Esophagus squamous epithelium (tissue), 5 donors: ENCODE measurements around the gene DUOXA2. TPM values are rescaled to one million over a fixed set of nuclear protein-coding genes. Genes with fewer than 3 reads are reported as not detected.

Experiments used
- DNase-seq: peaks from one replicate; lab custom pipeline; 2025; lab: John Stamatoyannopoulos, UW
- H3K27ac ChIP-seq, 4 donors: fragments of 200-600 bp; sonication (generic); one replicate each; pipeline ENCODE4 v1.5.1; 2016 to 2019; ENCODE audit warnings: mild to moderate bottlenecking in 1 of 4
- H3K27me3 ChIP-seq, 4 donors: fragments of 200-600 bp; sonication (generic); 1 replicate in 3 of 4; 2 replicates in 1 of 4; pipeline versions ENCODE4 v1.5.1 to v1.6.0; 2017 to 2021; ENCODE audit warnings: antibody characterized with exemption in 1 of 4
- H3K36me3 ChIP-seq, 3 donors: fragments of 200-600 bp; sonication (generic); one replicate each; pipeline ENCODE4 v1.5.1; 2016 to 2019
- H3K4me1 ChIP-seq, 3 donors: fragments of 200-600 bp; sonication (generic); one replicate each; pipeline ENCODE4 v1.5.1; 2017 to 2019
- H3K4me3 ChIP-seq, 4 donors: fragments of 200-600 bp; sonication (generic); 1 replicate in 3 of 4; 2 replicates in 1 of 4; pipeline ENCODE4 v1.5.1; 2016 to 2019; ENCODE audit warnings: mild to moderate bottlenecking in 2 of 4, moderate library complexity in 1 of 4
- H3K9me3 ChIP-seq, 3 donors: fragments of 200-600 bp; sonication (generic); one replicate each; pipeline ENCODE4 v1.5.1; 2016 to 2019
- CTCF ChIP-seq, 6 experiments: fragments of 450-650 bp in 4 of 6; fragments of 200-600 bp in 2 of 6; sonication (generic) in 2 of 6; IDR thresholded peaks; one replicate each; pipeline ENCODE4 v1.5.1; 2016 to 2019; ENCODE audit warnings: antibody characterized with exemption in 6 of 6, mild to moderate bottlenecking in 4 of 6, moderate library complexity in 4 of 6
- POLR2A ChIP-seq, 4 donors: fragments of 450-650 bp; IDR thresholded peaks; one replicate each; pipeline ENCODE4 v1.6.1; 2017; ENCODE audit warnings: antibody characterized with exemption in 4 of 4, mild to moderate bottlenecking in 4 of 4, moderate library complexity in 3 of 4
- WGBS, 2 donors: methylation state at CpG; one replicate each; pipeline ENCODE4 v1.1.5; 2018; 5-methylcytosine and 5-hydroxymethylcytosine counted together
- intact Hi-C: fragments of 100-400 bp; cut with DNase I; formaldehyde crosslinking; loops from one replicate; pipeline ENCODE4 v1.15.0; 2022
- total RNA-seq, 4 donors: library from RNA; depleted of rRNA; stranded (reverse); fragments of >200 nt; gene quantifications; one replicate each; pipeline ENCODE4 v1.1.0, GENCODE V29; 2016
- donor health status: DM: yes; HTN: yes; CAD: no.

DUOXA2 gene
- total RNA-seq, 4 donors from 2014 or later, result 6.3 to 20.6 (median 13.6) TPM; not detected in 1

DNA sequence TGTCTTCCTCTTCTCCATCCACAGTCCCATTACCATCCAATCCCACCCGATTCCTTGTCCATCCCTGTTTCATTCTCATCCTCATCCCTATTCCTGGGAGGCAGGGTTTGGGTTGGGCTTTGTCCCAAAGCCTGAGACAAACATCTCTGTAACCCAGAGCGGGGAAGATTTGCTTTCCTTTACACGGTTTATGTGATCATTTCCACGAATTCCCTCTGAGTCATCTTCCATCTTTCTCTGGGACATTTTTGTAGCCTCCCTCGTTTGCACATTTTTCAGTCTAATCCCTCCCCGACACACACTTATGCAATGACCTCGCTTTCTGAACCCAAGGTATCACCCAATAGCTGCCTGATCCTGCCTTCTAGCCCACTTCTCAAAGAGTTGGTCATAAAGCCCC lies 23.0 kb upstream of the DUOXA2 start:
- intact Hi-C loops, result no loop called here
- 28 to 38% methylated on average over 7 of the region's 7 CpGs for WGBS, 2 donors
- H3K27ac ChIP-seq, result peak overlapping the region in 1 of 4 donors; percentile 4

DNA sequence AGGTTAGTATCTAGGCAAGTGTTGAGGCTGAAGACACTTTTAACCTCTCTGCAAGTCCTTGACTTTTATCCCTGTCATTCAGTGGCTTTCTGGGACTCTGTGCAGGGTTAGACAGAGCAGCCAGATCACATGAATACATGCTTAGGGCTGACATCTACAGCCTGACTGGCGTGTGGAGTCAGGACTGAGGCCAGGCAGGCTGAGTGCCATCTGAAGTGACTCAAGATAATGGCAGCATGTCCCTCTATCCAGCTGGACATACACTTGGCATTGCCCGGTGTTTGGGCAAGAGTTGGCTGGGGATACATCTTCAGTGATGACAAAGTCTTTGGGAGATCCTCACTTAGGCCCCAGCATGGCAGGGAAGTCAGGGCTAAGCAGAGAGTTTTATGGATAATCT lies 22.6 kb upstream of the DUOXA2 start:
- no peak overlapping the region for H3K4me3 ChIP-seq
- TF ChIP-seq POLR2A (IDR thresholded peaks at IDR 0.05) (no peak), CTCF (IDR thresholded peaks at IDR 0.05) (no peak)
- no peaks in the 10 kb centered on the region for H3K9me3 ChIP-seq
- H3K27me3 ChIP-seq, result peaks cover 0 to 34% (median 0%) of the 10 kb centered on the region in 4 donors
- no peaks in the 10 kb centered on the region for H3K36me3 ChIP-seq
- 66 to 82% methylated on average over 2 of the region's 2 CpGs for WGBS, 2 donors
- peak overlapping the region in 1 of 4 donors; percentile 4 for H3K27ac ChIP-seq
- no peaks in the 10 kb centered on the region for H3K4me1 ChIP-seq
- no peak for DNase-seq
- intact Hi-C loops, result no loop called here

More for the DNA sequence above, 23.0 kb upstream of the DUOXA2 start:
- Histone ChIP-seq H3K36me3 (no peaks in the 10 kb centered on the region), H3K4me3 (no peak overlapping the region), H3K4me1 (no peaks in the 10 kb centered on the region), H3K27me3 (peaks cover 0 to 38% (median 0%) of the 10 kb centered on the region in 4 donors), H3K9me3 (no peaks in the 10 kb centered on the region)
- TF ChIP-seq CTCF (IDR thresholded peaks at IDR 0.05) (no peak), POLR2A (IDR thresholded peaks at IDR 0.05) (no peak)
- DNase-seq, result no peak

GRCh38 chr15:45093013-45093412 lies 21.1 kb upstream of the DUOXA2 start:
- DNase-seq, result no peak
- Histone ChIP-seq H3K27ac (no peak overlapping the region), H3K36me3 (no peaks in the 10 kb centered on the region), H3K4me1 (no peaks in the 10 kb centered on the region), H3K27me3 (peaks cover 0 to 21% (median 0%) of the 10 kb centered on the region in 4 donors), H3K9me3 (no peaks in the 10 kb centered on the region), H3K4me3 (no peak overlapping the region)
- TF ChIP-seq CTCF (IDR thresholded peaks at IDR 0.05) (no peak), POLR2A (IDR thresholded peaks at IDR 0.05) (no peak)
- 89% methylated on average over 4 of the region's 4 CpGs for WGBS, 2 donors
- intact Hi-C loops, result no loop called here

- WGBS, 2 donors, result 85 to 87% methylated on average over 3 to 11 of the region's 11 CpGs
- intact Hi-C loops, result no loop called here
Measured at GRCh38 chr15:45093622-45094357, 20.3 kb upstream of the DUOXA2 start.

More at GRCh38 chr15:45093622-45094357, 20.3 kb upstream of the DUOXA2 start:
- Histone ChIP-seq H3K9me3 (no peaks in the 10 kb centered on the region), H3K36me3 (no peaks in the 10 kb centered on the region), H3K4me1 (no peaks in the 10 kb centered on the region), H3K27me3 (peaks cover 0 to 16% (median 0%) of the 10 kb centered on the region in 4 donors), H3K27ac (no peak overlapping the region), H3K4me3 (no peak overlapping the region)
- TF ChIP-seq CTCF (IDR thresholded peaks at IDR 0.05) (no peak), POLR2A (IDR thresholded peaks at IDR 0.05) (no peak)
- no peak for DNase-seq
